ENCODE measurements around the gene CRLF1. TPM values are rescaled to one million over a fixed set of nuclear protein-coding genes. Genes with fewer than 3 reads are reported as not detected.

The CRLF1 gene
- polyA plus RNA-seq, 2 of the 4 experiments (the other 2 are of a cell fraction), result 0.37 to 2.5 TPM

Small RNA genes within 50 kb of the gene (small RNA-seq; reads per million reads assigned to genes)
- 0 reads per million in 6 experiments for gene RN7SL155P

Other genes starting within 250 kb of the CRLF1 start
- 67.8 and 78.5 TPM in 2 replicates for gene GDF15, start 220.6 kb downstream of the CRLF1 start, polyA plus RNA-seq (2011; rRNA removed)
- 53.4 to 58.4 TPM (median 56.9 TPM) in 3 replicates for gene GDF15, start 220.6 kb downstream of the CRLF1 start, polyA plus RNA-seq (2017; fragmentation: RNase III; extraction: RNeasy Plus Mini Kit Qiagen cat#74134 plus additional on column Dnase treatment)
- gene LRRC25, start 209.2 kb downstream of the CRLF1 start, polyA plus RNA-seq (2011; rRNA removed), result not detected in 2 replicates
- not detected in 3 replicates for gene LRRC25, start 209.2 kb downstream of the CRLF1 start, polyA plus RNA-seq (2017; fragmentation: RNase III; extraction: RNeasy Plus Mini Kit Qiagen cat#74134 plus additional on column Dnase treatment)
- 5.4 and 6.9 TPM in 2 replicates for gene SSBP4, start 187.4 kb downstream of the CRLF1 start, polyA plus RNA-seq (2011; rRNA removed)
- 37.8 to 43.2 TPM (median 41.5 TPM) in 3 replicates for gene SSBP4, start 187.4 kb downstream of the CRLF1 start, polyA plus RNA-seq (2017; fragmentation: RNase III; extraction: RNeasy Plus Mini Kit Qiagen cat#74134 plus additional on column Dnase treatment)
- 17.6 and 18.0 TPM in 2 replicates for gene ISYNA1, start 168.7 kb downstream of the CRLF1 start, polyA plus RNA-seq (2011; rRNA removed)
- 48.5 to 71.0 TPM (median 60.7 TPM) in 3 replicates for gene ISYNA1, start 168.7 kb downstream of the CRLF1 start, polyA plus RNA-seq (2017; fragmentation: RNase III; extraction: RNeasy Plus Mini Kit Qiagen cat#74134 plus additional on column Dnase treatment)
- gene ELL, start 84.7 kb downstream of the CRLF1 start, polyA plus RNA-seq (2011; rRNA removed), result 1.1 and 1.6 TPM in 2 replicates
- 3.6 to 3.8 TPM (median 3.7 TPM) in 3 replicates for gene ELL, start 84.7 kb downstream of the CRLF1 start, polyA plus RNA-seq (2017; fragmentation: RNase III; extraction: RNeasy Plus Mini Kit Qiagen cat#74134 plus additional on column Dnase treatment)
- 53.3 and 56.1 TPM in 2 replicates for gene FKBP8, start 63.2 kb downstream of the CRLF1 start, polyA plus RNA-seq (2011; rRNA removed)
- gene FKBP8, start 63.2 kb downstream of the CRLF1 start, polyA plus RNA-seq (2017; fragmentation: RNase III; extraction: RNeasy Plus Mini Kit Qiagen cat#74134 plus additional on column Dnase treatment), result 97.0 to 124 TPM (median 123 TPM) in 3 replicates
- 62.8 and 73.6 TPM in 2 replicates for gene KXD1, start 48.9 kb downstream of the CRLF1 start, polyA plus RNA-seq (2011; rRNA removed)
- gene KXD1, start 48.9 kb downstream of the CRLF1 start, polyA plus RNA-seq (2017; fragmentation: RNase III; extraction: RNeasy Plus Mini Kit Qiagen cat#74134 plus additional on column Dnase treatment), result 83.9 to 90.6 TPM (median 87.4 TPM) in 3 replicates
- 888 and 1,266 TPM in 2 replicates for gene UBA52, start 34.9 kb downstream of the CRLF1 start, polyA plus RNA-seq (2011; rRNA removed)
- gene UBA52, start 34.9 kb downstream of the CRLF1 start, polyA plus RNA-seq (2017; fragmentation: RNase III; extraction: RNeasy Plus Mini Kit Qiagen cat#74134 plus additional on column Dnase treatment), result 942 to 959 TPM (median 947 TPM) in 3 replicates
- 13.3 and 23.1 TPM in 2 replicates for gene REX1BD, start 18.0 kb downstream of the CRLF1 start, polyA plus RNA-seq (2011; rRNA removed)
- gene REX1BD, start 18.0 kb downstream of the CRLF1 start, polyA plus RNA-seq (2017; fragmentation: RNase III; extraction: RNeasy Plus Mini Kit Qiagen cat#74134 plus additional on column Dnase treatment), result 47.3 to 50.3 TPM (median 47.7 TPM) in 3 replicates
- gene TMEM59L, start 6.1 kb upstream of the CRLF1 start, polyA plus RNA-seq (2011; rRNA removed), result 0.94 and 2.0 TPM in 2 replicates
- 2.8 to 5.0 TPM (median 4.6 TPM) in 3 replicates for gene TMEM59L, start 6.1 kb upstream of the CRLF1 start, polyA plus RNA-seq (2017; fragmentation: RNase III; extraction: RNeasy Plus Mini Kit Qiagen cat#74134 plus additional on column Dnase treatment)
- 1.1 and 1.8 TPM in 2 replicates for gene KLHL26, start 30.2 kb upstream of the CRLF1 start, polyA plus RNA-seq (2011; rRNA removed)
- 2.0 TPM in 3 replicates for gene KLHL26, start 30.2 kb upstream of the CRLF1 start, polyA plus RNA-seq (2017; fragmentation: RNase III; extraction: RNeasy Plus Mini Kit Qiagen cat#74134 plus additional on column Dnase treatment)
- 0.86 and 0.87 TPM in 2 replicates for gene CRTC1, start 76.9 kb upstream of the CRLF1 start, polyA plus RNA-seq (2011; rRNA removed)
- gene CRTC1, start 76.9 kb upstream of the CRLF1 start, polyA plus RNA-seq (2017; fragmentation: RNase III; extraction: RNeasy Plus Mini Kit Qiagen cat#74134 plus additional on column Dnase treatment), result 4.0 to 5.7 TPM (median 4.3 TPM) in 3 replicates
- not detected in 2 replicates for gene COMP, start 184.5 kb upstream of the CRLF1 start, polyA plus RNA-seq (2011; rRNA removed)
- not detected in 3 replicates for gene COMP, start 184.5 kb upstream of the CRLF1 start, polyA plus RNA-seq (2017; fragmentation: RNase III; extraction: RNeasy Plus Mini Kit Qiagen cat#74134 plus additional on column Dnase treatment)
- gene UPF1, start 225.2 kb upstream of the CRLF1 start, polyA plus RNA-seq (2011; rRNA removed), result 19.2 and 29.6 TPM in 2 replicates
- gene UPF1, start 225.2 kb upstream of the CRLF1 start, polyA plus RNA-seq (2017; fragmentation: RNase III; extraction: RNeasy Plus Mini Kit Qiagen cat#74134 plus additional on column Dnase treatment), result 27.9 to 28.6 TPM (median 28.2 TPM) in 3 replicates